HG03558 (cell line): ENCODE results near the gene ACACA.

Source experiments
- ATAC-seq: cut with Tn5 transposase; IDR thresholded peaks from one replicate; pipeline ENCODE4 v1.9.1; 2021; ENCODE audit warnings: moderate number of reproducible peaks; ENCODE audit not compliant: unreplicated experiment; ENCODE audit errors: extremely low read depth

The ACACA gene

DNA sequence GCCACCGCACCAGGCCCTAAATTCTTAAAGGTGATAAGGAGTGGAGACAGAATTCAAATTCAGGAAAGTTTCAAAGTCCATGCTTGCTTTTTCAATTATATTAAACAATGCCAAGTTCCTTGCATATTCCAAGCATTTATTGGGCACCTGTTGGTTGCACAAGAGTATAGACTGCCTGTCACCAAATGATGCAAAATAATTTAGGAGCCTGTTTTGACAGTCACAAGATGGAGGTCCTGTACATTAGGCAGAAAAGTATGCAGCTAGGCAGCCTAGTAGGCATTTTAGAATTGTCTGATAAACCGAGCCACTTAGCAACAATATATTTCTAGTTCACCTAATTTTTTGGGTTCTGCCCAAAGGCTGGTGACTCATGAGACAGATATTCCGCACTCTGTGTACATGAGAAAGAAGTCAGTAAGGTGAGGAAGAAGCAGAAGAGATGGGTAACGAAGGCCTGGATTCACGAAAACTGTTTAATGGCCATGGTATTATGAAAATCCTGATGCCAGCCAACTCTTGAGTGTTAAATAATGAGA lies 7.3 kb downstream of the ACACA start:
- no peak for ATAC-seq

DNA sequence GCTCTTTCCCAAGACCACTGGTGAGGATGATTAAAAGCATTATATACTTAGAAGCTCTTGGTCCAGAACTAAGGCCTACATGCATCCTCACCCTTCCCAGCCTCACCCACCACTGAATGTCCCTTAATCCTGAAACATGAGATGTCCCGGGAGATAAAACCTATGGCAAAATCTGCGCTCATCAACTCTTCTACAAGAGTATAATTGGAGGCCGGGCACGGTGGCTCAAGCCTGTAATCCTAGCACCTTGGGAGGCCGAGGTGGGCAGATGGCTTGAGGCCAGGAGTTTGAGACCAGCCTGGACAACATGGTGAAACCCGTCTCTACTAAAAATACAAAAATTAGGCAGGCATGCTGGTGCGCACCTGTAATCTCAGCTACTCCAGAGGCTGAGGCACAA lies 13.3 kb downstream of the ACACA start:
- no peak for ATAC-seq

DNA sequence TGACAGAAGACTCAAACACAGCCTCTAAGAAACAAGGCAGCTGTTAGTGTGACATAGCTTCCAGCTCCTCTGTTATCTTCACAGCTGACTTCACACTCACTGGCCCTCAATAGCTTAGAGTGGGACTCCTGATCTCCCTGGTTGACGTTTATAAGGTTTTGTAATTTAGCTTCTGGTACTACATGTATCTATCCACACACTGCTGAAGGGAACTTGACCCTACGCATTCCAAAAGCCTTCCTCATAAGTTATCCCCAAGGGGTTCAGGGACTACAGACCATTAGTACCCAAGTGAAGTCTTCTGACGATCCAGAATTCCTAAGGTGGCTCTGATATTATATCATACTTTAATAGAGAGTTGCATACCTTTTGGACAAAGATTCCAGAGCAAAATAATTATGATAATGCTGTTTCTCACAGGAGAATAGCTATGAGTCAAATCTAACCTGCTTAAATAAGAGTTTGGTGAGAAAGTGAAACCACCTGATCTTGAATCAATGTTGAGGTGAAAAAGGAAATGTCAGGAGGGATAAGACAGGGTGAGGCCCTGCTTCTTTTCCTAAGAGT lies 14.5 kb downstream of the ACACA start:
- ATAC-seq = peak; percentile 49

DNA sequence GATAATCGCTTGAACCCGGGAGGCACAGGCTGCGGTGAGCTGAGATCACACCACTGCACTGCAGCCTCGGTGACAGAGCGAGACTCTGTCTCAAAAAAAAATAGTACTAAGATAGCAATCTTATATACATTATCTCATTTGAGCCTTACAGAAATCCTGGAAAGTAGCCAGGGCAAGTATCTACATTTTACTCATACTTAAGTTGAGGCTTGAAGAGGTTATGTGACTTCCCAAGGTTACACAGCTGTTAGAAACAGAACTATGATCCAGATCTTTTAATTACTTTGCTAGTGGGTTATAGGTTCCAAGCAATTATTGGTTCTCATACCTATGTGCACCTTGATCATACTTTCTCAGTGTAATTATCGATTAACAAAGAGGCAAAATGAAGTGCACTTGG lies 15.5 kb downstream of the ACACA start:
- no peak for ATAC-seq

DNA sequence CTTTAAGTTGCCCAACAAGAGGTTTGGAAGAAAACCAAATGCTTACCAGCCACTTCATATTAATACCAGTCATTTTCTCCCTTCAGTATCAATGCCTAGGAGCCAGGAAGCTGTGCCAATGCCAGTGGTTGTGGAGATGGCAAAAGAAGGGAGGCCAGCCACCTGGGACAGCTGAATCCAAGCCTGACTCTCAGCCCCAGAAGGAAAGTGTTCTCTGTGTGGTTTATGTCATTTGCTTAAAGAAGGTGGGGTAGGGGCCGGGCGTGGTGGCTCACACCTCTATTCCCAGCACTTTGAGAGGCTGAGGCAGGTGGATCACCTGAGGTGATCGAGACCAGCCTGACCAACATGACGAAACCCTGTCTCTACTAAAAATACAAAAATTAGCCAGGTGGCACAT lies 17.5 kb downstream of the ACACA start:
- no peak for ATAC-seq

DNA sequence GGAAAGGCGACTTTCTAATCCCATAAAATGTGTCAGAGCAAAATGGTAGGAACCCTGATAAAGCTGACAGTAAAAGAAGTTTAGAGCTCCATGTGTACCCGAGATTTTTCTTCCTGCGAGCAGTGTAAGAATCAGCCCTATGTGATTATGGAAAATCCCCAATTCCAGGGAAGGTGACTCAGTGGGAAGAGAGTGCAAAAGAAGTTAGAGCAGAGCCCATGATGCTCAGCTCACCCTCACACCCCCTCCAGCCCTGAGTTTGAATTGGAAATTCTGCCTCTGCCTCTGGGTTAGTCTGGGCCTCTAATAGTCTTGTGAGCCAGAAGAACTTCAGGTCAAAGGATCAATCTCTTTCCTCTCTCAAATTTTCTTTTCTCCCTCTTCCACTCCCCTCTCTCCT lies 18.4 kb downstream of the ACACA start:
- no peak for ATAC-seq

DNA sequence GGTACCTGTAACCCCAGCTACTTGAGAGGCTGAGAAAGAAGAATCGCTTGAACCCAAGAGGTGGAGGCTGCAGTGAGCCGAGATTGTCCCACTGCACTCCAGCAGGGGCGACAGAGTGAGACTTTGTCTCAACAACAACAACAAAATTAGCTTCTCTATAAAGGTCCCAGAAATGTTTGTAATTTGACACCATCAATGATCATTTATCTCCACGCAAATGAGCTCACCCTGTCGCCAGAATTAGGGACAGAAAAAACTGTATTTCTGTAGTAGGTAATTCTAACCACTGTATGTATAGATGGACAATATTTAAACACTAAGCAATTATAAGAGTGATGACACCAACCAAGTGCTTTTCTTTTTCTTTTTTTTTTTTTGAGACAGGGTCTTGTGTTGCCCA lies 20.2 kb downstream of the ACACA start:
- no peak for ATAC-seq

DNA sequence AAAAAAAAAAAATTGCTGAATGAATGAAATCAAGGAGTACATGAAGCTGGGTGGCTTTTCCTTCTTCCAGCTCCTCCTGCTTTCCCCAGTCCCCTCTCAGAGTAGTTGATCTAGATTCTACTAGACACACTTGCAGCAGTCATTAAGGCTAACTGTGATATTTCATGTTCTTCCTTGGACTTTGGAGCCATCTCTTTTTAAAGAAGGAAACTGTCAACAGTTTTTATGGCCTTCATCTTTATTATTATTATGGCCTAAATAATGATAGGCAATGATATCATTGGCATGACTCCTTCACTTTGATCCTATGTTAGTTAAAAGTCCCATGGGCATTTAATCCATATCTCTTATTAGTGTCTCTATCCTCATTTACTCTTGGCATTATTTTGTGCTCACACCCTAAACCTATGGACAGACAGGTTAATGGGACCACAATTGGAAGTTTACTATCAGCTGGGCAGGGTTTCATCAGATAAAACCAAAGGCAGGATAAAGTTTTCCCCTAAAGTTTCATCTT lies 21.1 kb downstream of the ACACA start:
- ATAC-seq = no peak

DNA sequence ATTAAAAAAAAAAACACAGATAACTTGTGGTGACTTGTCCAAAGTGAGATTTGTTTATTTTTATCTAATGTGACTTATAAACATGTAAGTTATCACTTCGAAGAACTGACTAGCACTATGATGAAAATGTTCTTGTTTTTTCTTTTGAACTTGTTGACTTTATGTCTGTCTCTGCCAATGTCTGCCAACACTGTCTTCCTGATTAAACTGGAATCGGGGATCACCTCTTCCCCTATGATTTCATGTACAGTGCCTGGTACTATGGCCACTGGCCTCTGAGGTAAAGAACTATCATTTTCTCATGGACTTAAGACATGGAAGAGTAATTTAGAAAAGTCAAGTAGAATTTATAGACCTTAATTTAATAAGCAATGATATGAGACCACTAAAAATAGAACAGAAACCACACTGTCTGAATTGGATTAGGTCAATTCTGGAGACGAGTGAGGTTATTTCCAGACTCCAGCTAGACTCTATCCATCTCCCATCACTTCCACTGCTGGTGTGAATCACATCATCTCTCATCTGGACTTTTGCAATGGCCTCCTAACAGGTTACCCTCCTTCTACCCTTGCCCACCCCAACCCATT lies 22.0 kb downstream of the ACACA start:
- no peak for ATAC-seq

DNA sequence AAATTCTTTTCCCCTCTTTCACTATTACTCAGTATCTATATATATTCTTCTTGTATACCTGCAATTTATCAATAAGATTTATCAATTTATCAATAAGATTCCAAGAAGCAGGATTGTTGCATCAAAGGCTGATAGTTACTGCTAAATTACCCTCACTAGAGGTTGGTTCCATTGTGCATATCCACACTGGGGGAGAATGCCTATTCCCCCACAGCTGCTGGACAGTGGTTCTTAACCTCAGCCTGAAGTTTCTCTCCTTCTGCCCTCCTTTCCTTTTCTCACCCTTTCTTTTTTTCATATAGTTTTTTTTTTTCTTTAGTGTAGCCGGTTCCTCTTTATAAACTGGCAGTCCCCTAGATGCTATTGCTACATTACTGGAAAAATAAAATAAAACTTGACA lies 24.6 kb downstream of the ACACA start:
- ATAC-seq = no peak

DNA sequence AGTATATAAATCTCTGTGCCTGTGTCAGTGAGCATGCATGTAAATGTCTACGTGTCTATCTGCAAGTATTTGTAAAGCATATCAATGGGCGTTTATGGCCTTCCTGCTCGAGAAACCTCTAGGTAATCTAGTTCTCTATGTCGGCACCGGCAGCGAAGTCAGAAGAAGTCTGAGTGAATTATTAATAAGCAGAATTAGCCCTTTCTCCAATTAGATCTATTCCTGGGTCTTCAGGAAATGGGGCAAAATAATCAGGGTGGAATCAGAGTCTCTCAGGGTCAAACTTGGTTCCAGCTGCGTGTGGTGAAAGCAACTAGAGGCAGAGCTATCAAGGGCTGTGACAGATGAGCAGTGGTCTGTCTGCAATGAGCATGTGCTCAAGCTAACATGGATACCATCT lies 30.9 kb downstream of the ACACA start, which contains the start of gene C17orf78:
TSS of gene C17orf78 (plus strand) at position 280 of the 400 bp plus-strand sequence. CDS start at position 388, 108 bp downstream.
- ATAC-seq = no peak

DNA sequence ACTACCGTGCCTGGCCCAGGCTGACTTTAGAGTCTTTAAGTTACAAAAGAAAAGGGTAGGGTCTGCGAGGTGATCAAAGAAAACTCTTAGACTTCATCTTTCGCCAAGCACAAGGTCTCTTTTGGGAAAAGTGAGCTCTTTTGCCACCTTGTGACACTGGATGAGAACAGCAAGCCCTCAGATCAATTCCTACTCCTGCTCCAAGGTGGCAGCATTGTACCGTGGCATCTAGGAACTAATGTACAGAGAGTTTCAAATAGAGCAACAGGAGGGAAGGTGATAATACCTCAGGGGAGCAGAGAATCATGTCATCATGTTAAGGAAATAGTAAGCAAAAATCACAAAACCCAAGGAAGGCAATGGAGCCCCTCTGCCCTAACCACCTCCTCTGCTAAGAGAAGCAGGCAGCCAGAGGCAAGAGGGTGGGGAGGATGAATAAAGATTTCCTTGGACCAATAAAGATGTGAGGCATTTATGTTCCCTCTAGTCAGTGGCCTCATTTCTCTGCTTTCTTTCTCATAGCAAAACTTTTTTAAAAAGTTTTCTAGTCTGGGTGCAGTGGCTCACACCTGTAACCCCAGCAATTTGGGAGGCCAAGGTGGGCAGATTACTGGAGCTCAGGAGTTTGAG lies 33.0 kb downstream of the ACACA start:
- ATAC-seq = no peak

DNA sequence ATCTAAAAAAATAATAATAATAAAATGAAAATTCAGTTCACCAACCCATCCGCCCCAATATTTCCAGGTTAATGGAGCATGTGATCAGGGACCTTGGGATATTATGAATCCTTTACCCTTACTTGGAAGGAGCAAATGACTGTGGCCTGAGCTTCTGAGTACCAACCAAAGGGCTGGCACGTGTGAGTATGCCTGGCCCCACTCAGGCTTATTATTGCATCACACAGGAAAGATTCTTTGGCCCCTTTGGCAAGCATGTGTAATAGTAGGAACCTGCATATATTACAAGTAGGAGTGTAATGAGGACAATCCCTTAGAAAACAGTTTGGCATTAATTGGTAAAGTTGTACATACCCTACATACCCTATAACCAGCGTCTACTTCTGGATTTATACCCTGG lies 38.1 kb downstream of the ACACA start:
- no peak for ATAC-seq

DNA sequence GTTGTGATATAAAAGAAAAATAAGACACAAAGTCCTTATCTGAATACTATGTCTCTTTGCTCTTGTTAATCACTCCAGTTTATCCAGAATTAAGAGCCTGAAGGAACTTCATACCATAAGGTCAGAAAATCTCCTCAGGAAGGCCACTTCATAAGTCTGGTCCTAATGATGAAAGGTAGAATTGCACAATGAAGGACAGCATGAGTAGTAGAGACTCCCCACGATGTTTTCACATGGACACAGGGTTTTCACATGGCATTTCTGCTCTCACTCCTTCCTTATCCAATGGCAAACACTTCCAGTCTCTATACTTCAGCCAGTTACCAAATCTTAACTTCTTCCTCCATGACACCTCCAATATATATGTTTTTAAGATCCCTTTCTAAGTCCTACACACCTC lies 41.0 kb downstream of the ACACA start:
- ATAC-seq = no peak

DNA sequence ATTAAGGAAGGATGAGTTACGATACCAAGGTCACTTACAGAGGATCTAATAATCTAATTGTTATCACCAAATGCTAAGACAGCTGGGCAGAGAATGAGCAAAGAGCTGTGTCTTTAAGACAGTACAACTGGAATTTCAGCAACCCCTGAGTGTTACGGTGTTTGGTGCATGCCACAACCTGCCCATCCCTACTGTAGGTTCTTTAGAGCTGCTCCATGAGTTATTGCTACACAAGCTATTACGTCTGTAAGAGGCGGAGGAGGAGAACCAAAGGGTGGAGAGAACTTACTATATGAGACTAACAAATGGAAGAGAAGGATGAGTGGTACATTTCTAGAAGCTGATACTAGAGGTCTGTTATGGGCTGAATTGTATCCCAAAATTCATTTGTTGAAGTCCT lies 45.1 kb downstream of the ACACA start:
- no peak for ATAC-seq

DNA sequence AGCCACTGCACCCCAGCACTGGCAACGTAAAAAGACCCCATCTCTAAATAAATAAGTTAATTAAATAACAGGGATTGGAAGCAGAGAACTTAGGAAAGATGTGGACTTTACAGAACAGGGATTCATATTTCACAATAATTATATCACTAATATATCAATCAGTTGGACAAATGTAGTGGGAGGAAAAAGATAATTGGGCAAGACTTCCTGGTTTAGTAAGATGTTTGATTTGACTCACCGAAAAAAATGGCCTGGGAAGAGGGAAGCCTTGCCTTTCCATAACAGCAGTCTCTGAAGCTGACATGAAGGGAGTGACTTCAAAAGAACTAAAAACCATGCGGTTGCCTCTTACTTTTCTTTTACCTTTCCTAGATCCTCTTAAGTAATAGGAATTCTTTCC lies 46.0 kb downstream of the ACACA start:
- no peak for ATAC-seq

DNA sequence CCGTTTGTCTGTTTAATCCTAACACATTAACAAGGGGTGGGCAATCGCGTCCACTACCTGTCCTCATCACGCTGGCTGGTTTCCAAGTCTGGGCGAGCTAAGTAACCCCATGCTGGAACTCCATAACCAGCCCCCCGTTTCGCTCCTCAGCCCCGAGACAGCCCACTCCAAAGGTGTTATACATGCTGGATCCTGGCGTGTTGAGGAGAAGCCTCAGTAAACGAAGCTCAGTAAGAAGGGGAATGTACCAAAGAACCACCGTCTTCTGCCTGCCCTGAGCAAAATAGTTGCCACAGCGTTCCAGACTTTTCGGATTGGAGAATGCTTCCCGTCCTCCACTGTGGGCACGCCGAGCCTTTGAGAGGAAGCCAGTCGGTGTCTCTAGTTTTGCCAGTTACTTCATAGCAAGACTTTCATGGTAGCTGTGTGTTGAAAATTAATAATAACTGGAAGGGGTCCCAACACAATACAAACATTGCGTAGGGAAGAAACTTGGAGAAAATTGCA lies 46.9 kb downstream of the ACACA start:
- no peak for ATAC-seq

DNA sequence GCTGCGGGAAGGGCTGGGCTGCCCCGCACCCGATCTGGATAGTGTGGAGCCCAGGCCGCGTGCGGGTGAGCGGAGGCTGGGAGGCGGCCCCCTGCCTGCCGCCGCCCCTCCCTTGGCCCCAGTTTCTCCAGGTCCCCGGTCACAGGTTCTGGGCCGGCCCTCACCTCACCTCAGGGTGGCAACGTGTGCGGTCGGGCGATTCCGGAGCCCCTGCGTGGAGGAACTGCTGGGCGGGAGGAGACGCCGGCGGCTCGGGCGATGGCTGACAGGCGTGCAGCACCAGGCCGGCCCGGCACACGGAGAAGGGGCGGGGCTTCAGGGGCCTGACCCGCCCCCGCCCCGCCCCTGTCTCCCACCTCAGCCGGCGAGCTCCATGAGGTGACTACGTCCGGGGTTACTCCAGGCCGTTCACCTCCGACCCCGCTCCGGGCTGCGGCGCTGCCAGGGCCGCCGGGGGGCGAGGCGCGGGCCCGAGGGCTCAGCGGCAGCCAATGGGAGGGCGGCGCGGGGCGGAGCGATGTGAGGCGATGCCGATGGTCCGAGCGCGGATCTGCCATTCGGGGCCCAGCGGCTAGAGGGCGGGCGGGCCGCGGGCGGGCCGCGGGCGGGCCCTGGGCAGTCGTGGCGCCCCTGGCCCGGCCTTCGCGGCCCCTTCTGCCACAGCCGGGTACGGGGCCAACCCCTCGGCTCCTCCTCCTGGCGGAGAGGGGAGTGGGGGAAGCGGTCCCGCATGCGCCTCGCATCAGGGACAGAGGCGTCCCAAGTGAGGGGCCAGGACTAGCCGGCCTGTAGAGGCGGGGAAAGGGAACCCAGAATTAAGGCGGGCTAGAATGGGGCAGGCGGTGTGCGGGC lies 47.6 kb downstream of the ACACA start:
- ATAC-seq = peak; percentile 80

DNA sequence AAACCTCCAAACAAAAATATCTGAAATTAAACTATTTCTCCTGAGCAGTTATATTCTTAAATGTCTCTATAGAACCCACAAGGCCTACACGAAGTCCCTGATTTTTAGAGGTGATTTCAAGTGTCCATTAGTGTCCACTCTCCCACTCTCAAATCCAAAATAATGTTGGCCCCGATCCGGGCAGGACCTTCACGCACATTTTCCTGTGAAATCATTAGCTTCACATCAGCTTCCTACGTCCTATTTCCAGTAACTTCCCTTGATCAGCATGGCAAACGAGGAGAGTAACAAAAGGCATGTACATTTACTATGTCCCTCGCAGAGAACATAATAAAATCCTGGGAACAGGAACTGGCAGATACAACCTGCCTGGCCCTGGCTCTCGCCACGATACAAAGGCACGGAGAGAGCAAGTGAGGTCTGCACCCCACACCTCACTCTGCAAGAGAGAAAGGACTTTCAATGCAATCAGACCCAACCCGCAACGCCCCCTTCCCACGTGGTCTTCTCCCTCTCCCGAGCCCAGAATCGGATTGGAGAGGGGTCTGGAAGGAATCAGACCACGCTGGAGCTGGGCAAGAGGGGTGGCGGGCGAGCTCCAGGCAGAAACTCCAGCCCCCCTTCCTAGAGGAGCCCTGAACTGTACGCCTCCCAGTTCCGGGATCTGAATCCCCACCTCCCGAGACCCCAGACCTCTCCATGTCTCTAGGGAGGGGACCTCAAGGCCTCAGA lies 48.4 kb downstream of the ACACA start:
- ATAC-seq = no peak
